Mesothelial cell of epicardium (in vitro differentiated cells): ENCODE results near the gene OSER1. TPM values are rescaled to one million over a fixed set of nuclear protein-coding genes. Genes with fewer than 3 reads are reported as not detected.

Experiments used
- DNase-seq, 2 experiments: peaks; one replicate each; pipeline ENCODE4 v3.0.0; 2021; ENCODE audit warnings: low spot score in 2 of 2; ENCODE audit not compliant: unreplicated experiment in 2 of 2
- H3K27ac Mint-ChIP-seq: 2 replicates; pipeline ENCODE4 v1.8.0; 2021; ENCODE audit warnings: mixed read lengths
- H3K27me3 Mint-ChIP-seq: 2 replicates; pipeline ENCODE4 v1.8.0; 2021; ENCODE audit warnings: low read depth, mixed read lengths
- H3K36me3 Mint-ChIP-seq: 2 replicates; pipeline ENCODE4 v1.8.0; 2021; ENCODE audit warnings: mixed read lengths
- H3K4me1 Mint-ChIP-seq: 2 replicates; pipeline ENCODE4 v1.8.0; 2021; ENCODE audit warnings: mixed read lengths
- H3K4me3 Mint-ChIP-seq: 2 replicates; pipeline ENCODE4 v1.8.0; 2021; ENCODE audit warnings: mild to moderate bottlenecking, moderate library complexity, mixed read lengths
- H3K9me3 Mint-ChIP-seq: 2 replicates; pipeline ENCODE4 v1.8.0; 2021; ENCODE audit warnings: mixed read lengths
- CTCF ChIP-seq: fragments of 200-600 bp; sonication (generic); IDR thresholded peaks from one replicate; pipeline ENCODE4 v1.5.0; 2021; ENCODE audit warnings: antibody characterized with exemption; ENCODE audit not compliant: unreplicated experiment
- total RNA-seq: library from RNA; stranded (reverse); gene quantifications from 3 replicates; pipeline ENCODE4 v1.2.1, GENCODE V29; 2021

Gene OSER1
- total RNA-seq, 1 donor from 2014 or later, result 31.5 TPM

DNA sequence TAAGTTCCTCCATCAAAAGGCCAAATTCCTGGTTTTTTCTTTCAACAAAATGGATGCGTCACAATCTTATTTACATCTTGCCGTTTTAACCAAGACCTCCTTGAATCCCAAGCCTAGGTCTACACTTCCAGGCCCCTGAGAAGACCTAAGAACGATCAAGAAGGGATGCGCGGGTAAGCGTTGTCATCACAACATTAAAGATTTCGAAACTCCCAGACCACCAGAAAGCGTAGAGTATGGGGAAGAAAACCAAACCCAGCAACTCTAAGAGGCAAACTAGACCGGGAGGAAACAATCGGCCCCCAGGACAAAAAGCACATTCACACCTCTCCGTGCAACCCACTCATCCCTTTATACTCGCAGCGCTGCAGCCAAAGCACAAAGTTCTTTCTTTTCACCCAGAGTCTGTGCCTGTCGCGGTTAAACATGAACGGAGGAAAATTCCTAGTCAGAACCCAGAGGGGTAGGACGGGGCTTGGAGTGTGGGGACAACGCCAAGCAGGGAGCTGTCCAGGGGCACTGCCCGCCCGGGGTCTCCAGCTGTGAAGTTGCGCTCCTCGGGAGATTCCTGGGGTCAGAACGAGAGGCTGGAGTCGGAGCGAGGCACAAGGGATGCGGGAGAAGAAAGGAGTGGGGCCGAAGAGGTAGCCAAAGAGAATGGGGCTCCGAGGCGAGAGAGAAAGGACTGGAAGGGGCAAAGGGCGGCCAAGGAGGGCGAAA, 725 bp downstream of the OSER1 start:
- Mint-ChIP-seq H3K27ac (peak overlapping the region; percentile 100), H3K9me3 (no peaks in the 10 kb centered on the region), H3K4me1 (peaks cover 47% of the 10 kb centered on the region), H3K27me3 (no peaks in the 10 kb centered on the region), H3K4me3 (peak overlapping the region; percentile 98), H3K36me3 (no peaks in the 10 kb centered on the region)
- peak in 1 of 2 experiments; percentile 61 for DNase-seq
- TF ChIP-seq CTCF, result no peak

- peaks cover 52% of the 10 kb centered on the region for H3K4me1 Mint-ChIP-seq
- no peak for DNase-seq
- peak overlapping the region; percentile 100 for H3K27ac Mint-ChIP-seq
- peaks cover 2% of the 10 kb centered on the region for H3K36me3 Mint-ChIP-seq
- peak overlapping the region; percentile 98 for H3K4me3 Mint-ChIP-seq
- H3K27me3 Mint-ChIP-seq, result no peaks in the 10 kb centered on the region
- no peak for TF ChIP-seq CTCF
- no peaks in the 10 kb centered on the region for H3K9me3 Mint-ChIP-seq
Measured at GRCh38 chr20:44208770-44209169, 1.8 kb downstream of the OSER1 start.

DNA sequence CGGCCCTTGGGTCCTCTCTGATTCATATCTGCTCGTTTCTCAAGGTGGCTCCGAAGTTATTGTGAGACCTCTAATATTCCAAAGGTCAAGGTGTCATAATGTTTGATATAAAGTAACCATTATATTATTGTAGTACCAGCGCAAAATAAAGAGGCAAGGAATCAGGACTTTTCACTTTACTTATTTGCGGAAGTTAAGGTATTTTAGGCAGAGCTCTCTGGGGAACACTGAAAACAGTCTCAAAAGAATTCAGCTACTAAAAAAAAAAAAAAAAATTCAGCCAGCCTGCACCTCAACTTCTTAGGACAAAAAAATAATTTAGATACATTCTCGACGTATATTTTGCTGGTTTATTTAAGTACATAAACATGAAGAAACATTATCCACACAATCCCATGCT, 2.4 kb downstream of the OSER1 start:
- Mint-ChIP-seq H3K9me3 (no peaks in the 10 kb centered on the region), H3K4me1 (peaks cover 58% of the 10 kb centered on the region), H3K27ac (peak overlapping the region; percentile 100), H3K36me3 (peaks cover 2% of the 10 kb centered on the region), H3K27me3 (no peaks in the 10 kb centered on the region), H3K4me3 (peak overlapping the region; percentile 98)
- no peak for DNase-seq
- no peak for TF ChIP-seq CTCF

- Mint-ChIP-seq H3K4me3 (no peak overlapping the region), H3K9me3 (no peaks in the 10 kb centered on the region), H3K36me3 (peaks cover 6% of the 10 kb centered on the region), H3K27me3 (no peaks in the 10 kb centered on the region), H3K27ac (peak overlapping the region; percentile 85), H3K4me1 (peaks cover 61% of the 10 kb centered on the region)
- DNase-seq, result no peak
- TF ChIP-seq CTCF, result no peak
Measured at GRCh38 chr20:44207126-44207723, 3.3 kb downstream of the OSER1 start.

GRCh38 chr20:44206132-44206531, 4.4 kb downstream of the OSER1 start:
- H3K27me3 Mint-ChIP-seq, result no peaks in the 10 kb centered on the region
- no peak for DNase-seq
- TF ChIP-seq CTCF, result no peak
- H3K4me1 Mint-ChIP-seq, result peaks cover 50% of the 10 kb centered on the region
- peaks cover 14% of the 10 kb centered on the region for H3K36me3 Mint-ChIP-seq
- H3K4me3 Mint-ChIP-seq, result no peak overlapping the region
- peak overlapping the region; percentile 69 for H3K27ac Mint-ChIP-seq
- H3K9me3 Mint-ChIP-seq, result no peaks in the 10 kb centered on the region
